NCI-H2196 treated with DMSO at 0.1 percent for 48 hours (cell line): Measurements from ENCODE around the gene NR2C2.

Experiments used
- DNase-seq: peaks from one replicate; lab custom pipeline; 2025; ENCODE audit not compliant: unreplicated experiment; lab: John Stamatoyannopoulos, UW

Gene NR2C2

GRCh38 chr3:15015456-15015855, 68.1 kb downstream of the NR2C2 start:
- no peak for DNase-seq

DNA sequence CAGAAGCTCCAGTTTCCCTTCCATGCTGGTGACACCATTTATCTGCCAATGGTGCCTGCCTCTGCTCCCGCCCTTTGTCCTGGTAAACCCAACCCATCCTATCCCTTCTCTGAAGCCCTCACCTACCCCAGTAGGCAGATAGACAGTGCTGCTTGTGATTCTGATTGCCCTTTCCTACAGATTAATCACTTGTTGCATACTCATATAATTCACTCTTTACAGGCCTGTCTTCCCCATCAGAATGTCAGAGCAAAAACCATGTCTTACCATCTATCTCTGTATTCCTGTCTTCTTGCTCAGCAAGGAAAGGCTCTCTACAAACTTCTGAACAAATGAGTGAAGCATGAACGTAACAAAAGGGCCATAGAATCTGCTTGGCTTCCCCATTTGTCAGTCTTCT, 69.8 kb downstream of the NR2C2 start:
- no peak for DNase-seq

GRCh38 chr3:15023249-15023648, 75.9 kb downstream of the NR2C2 start:
- DNase-seq, result no peak

GRCh38 chr3:15023719-15024118, 76.3 kb downstream of the NR2C2 start:
- no peak for DNase-seq

DNA sequence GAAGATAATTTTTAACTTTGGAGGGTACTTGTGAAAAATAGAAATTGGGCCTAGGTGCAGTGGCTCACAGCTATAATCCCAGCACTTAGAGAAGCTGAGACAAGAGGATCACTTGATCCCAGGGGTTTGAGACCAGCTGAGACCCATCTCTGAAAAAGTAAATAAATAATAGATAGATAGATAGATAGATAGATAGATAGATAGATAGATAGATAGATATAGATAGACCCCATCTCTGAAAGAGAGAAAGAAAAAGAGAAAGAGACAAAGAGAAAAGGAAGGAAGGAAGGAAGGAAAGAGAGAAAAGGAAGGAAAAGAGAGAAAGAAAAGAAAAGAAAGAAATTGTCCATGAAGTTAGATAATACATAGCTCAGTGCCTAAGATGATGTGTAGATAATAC, 82.2 kb downstream of the NR2C2 start:
- no peak for DNase-seq

GRCh38 chr3:15032650-15033049, 85.3 kb downstream of the NR2C2 start:
- DNase-seq, result no peak

DNA sequence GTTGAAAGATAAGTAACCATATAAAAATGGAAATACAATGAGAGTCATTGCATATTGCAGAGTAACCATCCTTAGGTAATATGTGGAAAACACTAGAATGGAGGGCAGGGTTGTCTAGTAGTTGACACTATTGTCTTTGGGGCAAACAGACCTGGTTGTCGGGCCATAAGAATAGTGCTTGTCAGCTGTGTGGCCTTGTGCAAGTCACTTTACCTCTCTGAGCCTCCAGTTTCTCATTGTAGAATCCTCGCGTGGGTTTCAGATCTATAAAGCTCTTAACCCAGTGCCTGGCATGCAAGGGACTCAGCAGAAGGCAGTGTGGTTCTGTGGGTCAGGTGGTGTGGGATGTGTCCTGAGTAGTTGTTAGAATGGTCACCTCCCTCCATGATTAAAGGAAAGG, 85.7 kb downstream of the NR2C2 start:
- DNase-seq, result no peak

GRCh38 chr3:15038306-15038705, 90.9 kb downstream of the NR2C2 start:
- no peak for DNase-seq

- no peak for DNase-seq
These were observed 93.5 kb downstream of the NR2C2 start for GRCh38 chr3:15040844-15041243.

- no peak for DNase-seq
These were observed 94.6 kb downstream of the NR2C2 start for GRCh38 chr3:15041950-15042349.

DNA sequence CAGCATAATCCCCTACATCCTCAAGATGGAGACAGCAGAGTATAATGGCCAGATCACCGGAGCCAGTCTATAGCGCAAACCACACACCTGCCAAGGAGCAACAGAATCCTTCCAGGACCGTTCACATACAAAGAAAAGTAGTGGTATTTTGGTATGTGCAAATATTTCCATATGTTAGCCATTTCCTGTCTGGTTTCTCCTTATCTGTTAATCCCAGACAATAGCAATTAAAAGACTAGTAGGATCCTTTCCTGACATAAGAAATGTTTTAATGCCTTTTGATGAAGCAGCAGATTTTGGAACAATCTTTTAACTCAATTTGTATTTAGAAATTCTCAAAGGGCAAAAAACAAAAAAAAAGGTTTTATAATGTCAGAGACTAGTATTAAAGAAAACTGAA, 95.6 kb downstream of the NR2C2 start:
- DNase-seq, result no peak

DNA sequence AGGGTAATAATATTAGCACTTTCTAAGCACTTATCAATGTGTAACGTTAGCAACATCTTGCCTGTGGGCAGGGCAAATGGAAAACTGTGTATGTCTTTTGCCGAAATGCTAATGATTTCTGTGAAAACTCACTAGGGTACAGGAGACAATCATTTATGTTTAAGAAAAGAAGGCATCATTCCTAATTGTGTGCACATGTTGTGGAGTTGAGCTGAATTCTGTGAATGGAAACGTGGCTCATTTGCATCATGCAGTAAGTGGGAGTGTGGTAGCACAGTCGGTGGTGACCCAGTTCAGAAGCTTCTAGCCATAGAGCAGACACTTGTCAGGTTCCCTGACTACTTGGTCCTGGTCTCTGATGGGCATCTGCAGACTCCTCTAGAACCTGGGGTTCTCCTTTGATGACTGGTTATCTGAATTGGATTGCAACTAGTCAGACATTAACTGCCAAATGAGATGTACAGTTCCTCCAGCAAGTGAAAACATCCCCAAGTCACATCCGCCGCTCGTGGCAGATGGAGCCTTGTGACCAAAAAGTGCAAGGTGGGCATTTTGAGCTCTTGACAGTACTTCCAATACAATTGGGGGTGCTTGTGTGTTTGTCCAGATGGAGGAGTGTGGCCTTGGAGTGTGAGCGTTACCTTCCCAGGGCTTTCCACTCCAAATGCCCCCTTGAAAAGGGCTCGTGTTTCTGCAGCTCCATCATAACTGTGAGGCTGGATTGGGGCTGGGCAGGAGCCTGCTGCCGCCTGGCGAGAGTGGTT, 96.2 kb downstream of the NR2C2 start:
- no peak for DNase-seq

DNA sequence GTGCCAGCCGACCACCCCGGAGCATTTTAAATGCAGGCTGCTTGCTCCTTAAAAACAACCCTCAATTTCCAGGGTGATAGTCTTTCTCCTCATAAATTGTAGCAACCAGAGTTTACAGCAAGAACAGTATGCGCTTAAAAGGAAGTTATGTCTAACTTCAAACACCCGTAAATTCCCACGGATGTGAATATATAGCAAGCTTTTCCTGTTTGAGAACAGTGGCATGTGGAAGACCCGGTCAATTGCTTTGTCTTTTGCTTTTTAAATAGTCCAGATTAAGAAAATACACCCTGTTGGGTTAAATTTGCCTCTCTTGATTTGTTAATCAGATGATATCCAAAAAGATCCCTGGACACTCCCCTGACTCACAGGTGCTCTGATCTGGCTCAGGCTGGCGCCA, 96.9 kb downstream of the NR2C2 start:
- DNase-seq, result no peak

- no peak for DNase-seq
These were observed 98.3 kb downstream of the NR2C2 start for GRCh38 chr3:15045667-15046066.

GRCh38 chr3:15049584-15049983, 102.2 kb downstream of the NR2C2 start:
- no peak for DNase-seq

- DNase-seq, result no peak
These were observed 103.2 kb downstream of the NR2C2 start for GRCh38 chr3:15050405-15051092.

- no peak for DNase-seq
These were observed 104.1 kb downstream of the NR2C2 start for GRCh38 chr3:15051531-15051930.

- no peak for DNase-seq
These were observed 105.2 kb downstream of the NR2C2 start for GRCh38 chr3:15052335-15053242.

DNA sequence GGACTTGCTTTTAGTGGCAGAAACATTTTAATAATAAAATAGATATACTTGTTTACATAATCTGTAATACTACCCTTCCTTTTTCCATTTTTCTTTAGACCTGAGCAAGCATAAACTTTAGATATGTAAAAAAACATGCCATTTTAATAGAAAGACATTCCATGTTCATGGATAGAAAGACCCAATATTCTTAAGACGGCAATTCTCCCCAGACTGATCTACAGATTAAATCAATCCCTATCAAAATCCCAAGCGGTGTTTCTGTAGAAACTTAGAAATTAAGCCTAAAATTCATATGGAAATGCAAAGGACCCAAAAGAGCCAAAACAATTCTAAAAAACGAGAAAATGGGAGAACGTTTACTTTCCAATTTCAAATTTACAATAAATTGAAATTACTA, 106.2 kb downstream of the NR2C2 start:
- no peak for DNase-seq

DNA sequence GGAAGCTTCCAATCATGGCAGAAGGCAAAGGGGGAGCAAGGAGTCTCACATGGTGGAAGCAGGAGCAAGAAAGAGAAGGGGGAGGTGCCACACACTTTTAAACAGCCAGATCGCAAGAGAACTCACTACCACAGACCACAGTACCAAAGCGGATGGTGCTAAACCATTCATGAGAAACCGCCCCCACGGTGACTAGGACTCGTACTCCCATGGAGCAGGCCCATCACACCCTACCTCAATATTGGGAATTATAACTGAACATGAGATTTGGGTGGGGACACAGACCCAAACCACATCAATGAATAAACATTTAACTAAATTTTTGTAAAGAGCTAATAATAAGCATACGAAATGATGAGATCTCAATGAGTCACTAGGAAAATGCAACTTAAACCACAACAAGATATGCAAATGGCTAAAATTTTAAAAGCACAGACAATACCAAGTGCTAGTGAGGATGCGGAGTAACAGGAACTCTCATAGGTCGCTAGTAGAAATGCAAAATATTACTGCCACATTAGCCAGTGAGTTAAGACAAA, 107.7 kb downstream of the NR2C2 start:
- no peak for DNase-seq

DNA sequence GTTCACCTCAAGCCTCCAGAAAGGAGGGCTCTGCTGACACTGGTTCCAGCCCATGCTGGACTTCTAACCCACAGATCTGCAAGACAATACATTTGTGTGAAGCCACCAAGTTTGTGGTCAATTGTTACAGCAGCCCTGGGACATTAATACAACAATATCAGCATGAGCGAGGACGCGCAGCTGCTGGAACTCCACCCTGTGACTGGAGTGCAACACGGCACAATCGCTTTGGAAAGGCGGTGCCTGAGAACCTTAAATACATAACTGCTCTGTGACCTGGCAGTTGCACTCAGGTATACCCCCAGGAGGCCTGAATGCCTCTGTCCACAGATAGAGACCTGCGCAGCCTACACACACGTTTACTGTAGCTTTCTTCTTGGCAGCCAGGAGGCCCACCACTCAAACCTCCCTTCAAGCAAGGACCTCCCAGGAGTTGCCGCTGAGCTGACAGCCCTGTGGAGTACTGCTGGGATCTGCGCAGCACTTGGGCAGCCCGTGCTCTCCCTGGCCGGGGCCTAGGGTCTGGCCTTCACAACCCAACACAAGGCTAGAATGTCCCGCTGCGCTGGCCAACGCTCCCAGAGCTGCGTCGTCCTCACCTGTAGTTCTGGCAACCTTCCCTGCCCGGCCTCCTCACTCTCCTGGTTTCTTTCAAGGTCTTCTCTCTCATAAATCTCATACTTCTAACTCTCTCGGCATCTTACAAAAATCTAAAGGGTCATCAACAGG, 109.5 kb downstream of the NR2C2 start:
- no peak for DNase-seq
